ENCODE measurements around the gene ACE. TPM values are rescaled to one million over a fixed set of nuclear protein-coding genes. Genes with fewer than 3 reads are reported as not detected.
A peak's percentile ranks its signal among the peaks of the same experiment; 100 is the strongest.

The ACE gene
- total RNA-seq, 1 donor from 2014 or later = 0.42 TPM

- Mint-ChIP-seq H3K27me3 (ENCODE audit: low read depth) (peaks cover 2% of the 10 kb centered on the region), H3K27ac (ENCODE audit: unreplicated experiment) (no peak overlapping the region), H3K36me3 (ENCODE audit: low read depth) (no peaks in the 10 kb centered on the region), H3K4me3 (no peak overlapping the region), H3K9me3 (no peaks in the 10 kb centered on the region), H3K4me1 (peaks cover 7% of the 10 kb centered on the region)
- DNase-seq (ENCODE audit: low read depth, low spot score) = no peak
- no peak for TF ChIP-seq CTCF (conservative IDR thresholded peaks at IDR 0.05)
These were observed 17.6 kb downstream of the ACE start for GRCh38 chr17:63494300-63494928.

DNA sequence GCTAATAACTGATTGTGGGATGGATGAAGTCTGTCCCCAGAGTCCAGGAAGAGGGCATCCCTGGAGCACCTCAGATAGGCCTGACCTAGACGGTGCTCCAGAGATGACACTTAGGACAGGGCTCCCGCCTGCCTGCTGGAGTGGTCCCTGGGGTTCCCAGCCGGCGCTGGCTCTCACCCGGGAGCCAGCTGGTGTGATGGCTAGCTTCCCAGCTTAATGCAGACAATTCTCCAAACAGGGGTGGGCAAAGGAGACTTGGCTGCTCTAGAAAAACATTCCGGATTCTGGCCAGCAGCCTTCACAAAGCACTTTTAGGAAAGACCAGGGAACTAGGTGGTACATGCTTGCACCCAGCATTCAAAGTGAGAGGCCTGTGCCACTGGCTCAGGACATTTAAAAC lies 18.6 kb downstream of the ACE start:
- no peak for TF ChIP-seq CTCF (conservative IDR thresholded peaks at IDR 0.05)
- no peaks in the 10 kb centered on the region for H3K36me3 Mint-ChIP-seq (ENCODE audit: low read depth)
- H3K4me3 Mint-ChIP-seq = no peak overlapping the region
- no peak for DNase-seq (ENCODE audit: low read depth, low spot score)
- H3K9me3 Mint-ChIP-seq = no peaks in the 10 kb centered on the region
- H3K27ac Mint-ChIP-seq (ENCODE audit: unreplicated experiment) = no peak overlapping the region
- peaks cover 3% of the 10 kb centered on the region for H3K27me3 Mint-ChIP-seq (ENCODE audit: low read depth)
- H3K4me1 Mint-ChIP-seq = peaks cover 7% of the 10 kb centered on the region

GRCh38 chr17:63496177-63496576 lies 19.3 kb downstream of the ACE start:
- Mint-ChIP-seq H3K27ac (ENCODE audit: unreplicated experiment) (no peak overlapping the region), H3K4me3 (no peak overlapping the region), H3K9me3 (no peaks in the 10 kb centered on the region), H3K36me3 (ENCODE audit: low read depth) (no peaks in the 10 kb centered on the region), H3K4me1 (peaks cover 7% of the 10 kb centered on the region), H3K27me3 (ENCODE audit: low read depth) (peaks cover 8% of the 10 kb centered on the region)
- no peak for DNase-seq (ENCODE audit: low read depth, low spot score)
- TF ChIP-seq CTCF (conservative IDR thresholded peaks at IDR 0.05) = no peak

- H3K27ac Mint-ChIP-seq (ENCODE audit: unreplicated experiment) = no peak overlapping the region
- no peaks in the 10 kb centered on the region for H3K9me3 Mint-ChIP-seq
- no peaks in the 10 kb centered on the region for H3K36me3 Mint-ChIP-seq (ENCODE audit: low read depth)
- no peak for DNase-seq (ENCODE audit: low read depth, low spot score)
- TF ChIP-seq CTCF (conservative IDR thresholded peaks at IDR 0.05) = no peak
- H3K4me1 Mint-ChIP-seq = peaks cover 7% of the 10 kb centered on the region
- peaks cover 14% of the 10 kb centered on the region for H3K27me3 Mint-ChIP-seq (ENCODE audit: low read depth)
- no peak overlapping the region for H3K4me3 Mint-ChIP-seq
These were observed 20.0 kb downstream of the ACE start for GRCh38 chr17:63496663-63497400.

DNA sequence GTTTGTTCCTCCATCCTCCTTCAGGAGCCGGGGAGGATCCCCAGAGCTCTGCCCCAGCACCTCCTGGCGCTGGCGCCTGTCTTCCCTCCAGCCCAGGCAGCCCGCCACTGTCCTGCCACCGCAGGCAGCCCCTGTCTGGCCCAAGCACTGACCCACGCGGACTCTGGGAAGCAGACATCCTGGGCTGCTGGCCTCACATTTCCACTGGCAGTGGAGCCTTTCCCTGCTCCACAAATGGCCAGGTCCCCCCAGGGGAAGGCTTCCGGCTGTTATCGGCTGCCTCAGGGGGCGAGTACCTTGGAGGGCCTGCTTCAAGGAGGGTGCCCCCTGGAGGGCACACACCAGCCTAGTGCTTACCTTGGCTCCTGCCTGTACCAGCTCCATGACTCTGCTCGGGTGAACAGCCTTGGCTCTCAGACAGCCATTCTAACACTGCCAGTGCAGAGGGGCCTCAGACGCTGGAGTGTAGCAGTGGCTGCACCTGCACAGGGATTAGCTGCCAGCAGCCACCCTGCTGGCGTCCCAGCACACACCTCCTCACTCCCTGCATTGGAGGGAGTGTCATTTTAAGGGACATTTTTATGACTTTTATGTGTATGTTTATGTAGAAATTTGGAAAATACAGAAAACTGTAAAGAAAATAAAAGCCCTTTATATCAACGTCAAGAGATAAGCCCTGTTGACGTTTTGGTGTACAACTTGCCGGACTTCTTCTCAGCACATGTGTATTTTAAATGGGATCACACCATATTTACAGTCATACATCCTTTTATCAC lies 21.0 kb downstream of the ACE start:
- H3K4me3 Mint-ChIP-seq = no peak overlapping the region
- no peak overlapping the region for H3K27ac Mint-ChIP-seq (ENCODE audit: unreplicated experiment)
- peaks cover 21% of the 10 kb centered on the region for H3K27me3 Mint-ChIP-seq (ENCODE audit: low read depth)
- no peaks in the 10 kb centered on the region for H3K36me3 Mint-ChIP-seq (ENCODE audit: low read depth)
- peak; percentile 21 for TF ChIP-seq CTCF (conservative IDR thresholded peaks at IDR 0.05)
- peaks cover 10% of the 10 kb centered on the region for H3K4me1 Mint-ChIP-seq
- no peak for DNase-seq (ENCODE audit: low read depth, low spot score)
- H3K9me3 Mint-ChIP-seq = no peaks in the 10 kb centered on the region
